ENCODE data around the gene TBCD.

TBCD gene

GRCh38 chr17:82927661-82928601, 176.1 kb downstream of the TBCD start:
- DNase-seq = no peak

- DNase-seq = no peak
Observed at GRCh38 chr17:82929011-82929622, 177.3 kb downstream of the TBCD start.

GRCh38 chr17:82929676-82930042, 177.8 kb downstream of the TBCD start:
- no peak for DNase-seq

DNA sequence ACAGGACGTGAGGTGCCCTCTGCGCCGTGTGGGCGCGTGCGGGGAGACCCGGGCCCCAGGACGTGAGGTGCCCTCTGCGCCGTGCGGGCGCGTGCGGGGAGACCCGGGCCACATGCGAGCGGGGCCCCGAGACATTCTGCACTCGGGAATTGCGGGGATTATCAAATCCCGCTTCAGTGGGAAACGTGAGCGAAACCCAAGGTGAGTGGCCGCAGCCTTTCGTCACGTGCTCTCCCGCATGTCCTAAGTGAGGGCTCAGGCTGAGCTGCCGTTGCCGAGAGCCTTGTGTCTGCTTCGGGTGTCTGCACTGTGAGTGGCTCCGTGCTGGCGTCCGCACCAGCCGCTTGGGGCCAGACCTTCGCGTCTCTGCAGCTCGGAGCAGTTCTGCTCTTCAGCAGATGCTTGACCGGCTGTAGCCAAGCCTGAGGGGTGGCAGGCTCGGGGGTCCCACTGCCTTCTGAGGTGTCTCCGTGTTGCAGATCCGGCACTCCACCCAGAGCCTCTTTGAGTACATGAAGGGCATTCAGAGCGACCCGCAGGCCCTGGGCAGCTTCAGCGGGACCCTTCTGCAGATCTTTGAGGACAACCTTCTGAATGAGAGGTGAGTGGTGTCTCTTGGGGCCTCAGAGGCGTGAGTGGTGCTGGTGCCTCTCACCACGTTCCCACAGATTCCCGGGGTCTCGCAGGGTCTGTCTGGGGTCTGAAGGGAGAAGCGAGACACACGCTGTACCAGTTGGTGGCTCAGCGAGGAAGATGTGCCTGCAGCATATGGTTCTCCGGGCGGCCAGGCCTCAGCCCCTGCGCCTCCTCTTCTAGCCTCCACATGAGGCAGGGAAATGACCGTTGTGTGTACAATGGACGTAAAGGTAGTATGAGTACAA, 178.4 kb downstream of the TBCD start:
- no peak for DNase-seq

DNA sequence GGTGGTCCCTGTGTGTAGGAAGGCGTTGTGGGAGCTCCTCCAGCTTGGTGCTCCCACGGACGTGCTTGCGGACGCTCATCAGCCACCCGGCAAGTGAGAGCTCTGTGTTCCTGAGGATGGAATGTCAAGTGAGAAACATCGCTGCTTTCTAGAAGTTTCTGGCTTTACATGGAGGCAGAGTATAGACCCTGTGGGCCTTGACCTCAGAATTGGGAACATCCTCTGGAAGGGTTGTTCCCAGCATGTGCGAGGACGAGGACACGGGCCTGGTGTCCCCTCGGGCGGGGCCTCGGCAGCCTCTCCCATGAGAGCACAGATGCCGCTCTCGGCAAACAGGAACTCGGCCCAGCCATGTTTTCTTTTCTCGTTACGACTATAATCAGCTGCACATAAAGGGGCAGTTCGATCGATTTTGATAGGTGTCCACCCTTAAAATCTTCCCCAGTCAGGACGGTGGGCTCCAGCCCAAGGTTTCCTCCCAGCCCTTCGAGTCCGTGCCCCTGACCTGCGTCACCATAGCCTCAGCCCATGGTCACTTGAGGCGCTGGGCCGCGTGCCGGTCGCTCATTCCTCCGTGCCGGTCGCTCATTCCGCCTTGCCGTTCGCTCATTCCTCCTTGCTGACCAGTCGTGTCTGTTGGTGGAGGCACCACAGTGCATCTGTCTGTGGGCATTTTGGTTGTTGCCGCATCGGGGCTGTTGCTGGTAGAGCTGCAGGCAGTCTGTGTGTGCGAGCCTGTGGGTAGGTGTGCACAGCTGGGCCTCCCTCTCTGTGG, 179.2 kb downstream of the TBCD start:
- DNase-seq = no peak

- DNase-seq = no peak
Observed at GRCh38 chr17:82931699-82932517, 180.0 kb downstream of the TBCD start.

DNA sequence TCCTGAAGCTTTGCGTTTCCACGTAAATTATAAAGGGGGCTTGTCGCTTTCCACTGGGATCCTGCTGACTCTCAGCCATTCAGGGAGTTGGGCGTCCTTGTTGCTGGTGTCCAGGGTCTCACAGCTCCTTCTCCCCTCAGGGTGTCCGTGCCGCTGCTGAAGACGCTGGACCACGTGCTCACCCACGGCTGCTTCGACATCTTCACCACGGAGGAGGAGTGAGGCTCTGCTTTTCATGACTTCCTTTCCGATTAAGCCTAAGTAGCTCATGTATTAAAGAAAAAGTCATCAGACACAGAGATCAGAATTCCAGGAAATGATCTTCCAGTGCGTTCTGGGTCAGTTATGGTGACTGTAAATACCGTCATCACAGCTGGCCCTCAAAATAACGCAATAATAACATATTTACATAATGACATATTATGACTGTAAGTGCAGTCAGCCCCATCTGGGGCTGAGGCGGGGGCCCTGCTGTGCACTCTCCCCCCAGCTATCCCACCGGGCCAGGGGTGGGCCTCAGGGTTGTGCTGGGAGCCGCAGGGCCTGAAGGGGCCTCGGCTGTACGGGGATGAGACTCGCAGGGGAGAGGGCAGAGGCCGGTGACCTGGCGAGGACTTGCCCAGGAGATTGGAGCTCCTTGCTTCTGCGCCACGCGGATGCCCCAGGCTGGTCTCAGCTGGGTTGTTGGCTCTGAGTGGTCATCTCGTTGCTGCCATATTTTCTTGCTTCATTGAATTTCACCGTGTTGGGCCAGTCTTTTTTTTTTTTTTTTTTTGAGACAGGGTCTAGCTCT, 180.8 kb downstream of the TBCD start:
- no peak for DNase-seq

- DNase-seq = no peak
Observed at GRCh38 chr17:82933911-82934310, 182.0 kb downstream of the TBCD start.

- no peak for DNase-seq
Observed at GRCh38 chr17:82935966-82936767, 184.3 kb downstream of the TBCD start.

GRCh38 chr17:82936768-82937171, 184.9 kb downstream of the TBCD start:
- no peak for DNase-seq

DNA sequence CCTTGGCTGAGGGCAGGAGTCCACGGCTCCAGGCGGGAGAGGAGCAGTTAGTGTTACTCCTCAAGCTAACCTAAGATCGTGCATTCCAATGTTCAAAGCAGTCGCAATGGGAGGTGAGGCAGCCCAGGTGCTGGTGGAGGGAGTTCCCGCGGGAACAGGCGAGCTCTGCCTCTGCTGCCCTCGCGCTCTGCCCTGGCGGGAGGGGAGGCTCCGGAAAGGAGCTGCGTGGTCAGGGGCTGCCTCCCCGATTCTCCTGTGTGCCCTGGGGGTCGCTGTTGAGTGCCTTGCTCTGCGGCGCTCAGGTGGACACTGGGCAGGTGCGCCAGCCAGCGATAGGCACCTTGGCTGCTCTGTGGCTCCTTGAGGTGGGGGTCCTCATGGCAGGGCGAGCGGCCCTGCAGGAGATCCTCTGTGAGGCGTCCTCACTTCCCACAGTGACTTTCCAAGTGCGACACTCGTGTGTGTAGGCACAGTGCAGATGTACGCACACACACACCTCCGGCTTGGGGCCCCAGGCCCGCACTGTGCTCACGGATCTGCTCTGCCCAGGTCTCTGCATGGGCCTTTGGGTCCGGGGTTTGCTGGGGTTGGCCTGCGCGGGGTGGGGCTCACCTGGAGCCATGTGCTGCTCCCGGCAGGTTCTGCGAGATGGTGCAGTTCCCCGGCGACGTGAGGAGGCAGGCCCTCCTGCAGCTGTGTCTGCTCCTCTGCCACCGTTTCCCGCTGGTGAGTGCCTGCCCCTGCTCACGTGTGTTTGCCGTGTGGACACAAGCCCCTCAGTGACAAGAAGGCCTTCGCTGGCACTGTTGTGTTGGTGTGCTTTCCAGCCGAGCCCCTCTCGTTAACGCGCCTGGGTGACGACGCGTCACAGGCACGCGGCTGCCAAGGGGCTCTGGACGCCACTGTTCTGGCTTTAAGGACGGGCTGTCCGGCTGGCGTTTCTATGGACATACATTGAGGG, 185.8 kb downstream of the TBCD start:
- DNase-seq = no peak

DNA sequence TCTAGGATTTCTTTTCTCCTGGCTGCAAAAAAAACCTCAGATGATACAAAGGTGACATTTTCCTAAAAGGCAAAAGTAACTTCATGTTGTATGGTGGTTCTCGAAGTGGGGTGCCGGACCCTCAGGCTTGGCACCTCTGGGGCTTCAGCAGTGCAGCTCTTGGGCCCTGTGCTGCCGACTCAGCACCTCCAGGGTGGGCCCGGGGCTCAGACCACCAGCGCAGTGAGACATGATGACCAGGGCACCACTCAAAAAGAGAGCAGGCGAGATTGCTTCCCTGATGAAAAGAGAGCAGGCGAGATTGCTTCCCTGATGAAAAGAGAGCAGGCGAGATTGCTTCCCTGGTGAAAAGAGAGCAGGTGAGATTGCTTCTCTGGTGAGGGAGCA, 186.6 kb downstream of the TBCD start:
- no peak for DNase-seq

GRCh38 chr17:82938873-82939620, 187.2 kb downstream of the TBCD start:
- no peak for DNase-seq

GRCh38 chr17:82939621-82940135, 187.8 kb downstream of the TBCD start:
- no peak for DNase-seq

GRCh38 chr17:82940226-82941020, 188.6 kb downstream of the TBCD start:
- DNase-seq = no peak

Data from NCI-H187 (cell line).